NCI-H524 (cell line): ENCODE data around the gene GTF2IRD1.

Source experiments
- DNase-seq, 2 experiments: peaks; one replicate each; lab custom pipeline; 2025; lab: John Stamatoyannopoulos, UW

Gene GTF2IRD1

DNA sequence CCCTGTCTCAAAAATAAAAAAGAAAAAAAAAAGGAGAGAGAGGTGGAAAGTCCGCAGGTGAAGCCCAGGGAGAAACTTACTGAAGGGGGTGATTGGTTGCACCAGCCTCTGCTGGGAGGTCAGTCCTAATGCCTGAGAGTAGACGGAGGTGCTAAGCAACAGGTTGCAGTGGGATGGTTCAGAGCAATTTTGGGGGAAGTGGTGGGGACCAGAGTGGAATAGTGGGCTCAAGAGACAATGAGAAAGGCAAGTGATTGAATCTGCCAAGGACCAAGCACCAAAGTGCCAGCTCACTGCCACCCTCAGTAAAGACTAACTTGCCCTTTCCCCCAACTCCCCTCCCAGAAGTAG, 113.6 kb downstream of the GTF2IRD1 start:
- DNase-seq = no peak

DNA sequence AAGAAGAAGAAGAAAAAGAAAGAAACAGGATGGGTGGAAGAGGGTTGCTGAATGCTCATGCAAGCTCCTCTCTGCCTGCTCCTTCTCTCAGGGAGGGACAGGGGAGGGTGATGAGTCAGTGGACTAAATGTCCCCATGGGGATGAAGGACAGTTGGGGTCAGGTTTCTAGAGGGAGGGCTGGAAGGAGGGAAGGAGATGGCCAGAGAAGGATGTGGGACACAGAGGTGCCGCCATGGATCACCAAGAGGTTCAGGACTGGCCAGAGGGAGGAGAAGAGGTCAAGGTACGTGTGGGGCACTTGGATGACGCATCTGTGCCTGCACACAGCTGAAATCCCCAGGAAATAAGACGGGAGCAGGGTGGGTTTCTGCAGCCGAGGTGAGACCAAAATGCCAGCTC, 115.0 kb downstream of the GTF2IRD1 start:
- no peak for DNase-seq

DNA sequence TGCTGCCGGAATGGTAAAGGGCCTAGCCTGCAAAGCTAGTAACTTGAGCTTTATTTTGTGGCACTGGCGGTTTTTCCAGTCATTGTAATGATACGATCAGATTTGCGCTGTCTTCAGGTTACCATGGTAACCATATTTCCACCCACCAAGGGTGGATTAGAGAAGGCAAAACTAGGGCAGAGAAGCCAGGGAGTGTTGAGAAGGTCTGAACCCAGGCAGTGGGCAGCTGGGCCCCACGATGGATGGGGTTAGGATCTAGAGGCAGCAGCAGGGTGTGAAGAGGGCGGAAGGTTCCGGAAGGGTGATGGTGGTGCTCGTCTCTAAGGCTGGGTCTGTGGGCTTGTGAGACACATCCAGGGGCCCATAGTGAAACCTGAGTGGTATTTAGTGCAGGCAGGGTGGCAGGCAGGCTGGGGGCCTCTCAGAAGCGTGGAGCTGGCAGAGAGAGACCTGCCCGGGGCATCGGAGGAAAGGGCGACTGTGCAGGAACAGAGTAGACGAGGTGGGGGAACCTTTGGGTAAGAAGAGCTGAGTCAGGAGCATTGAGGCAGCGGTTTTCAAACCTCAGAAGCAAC, 115.9 kb downstream of the GTF2IRD1 start:
- no peak for DNase-seq

DNA sequence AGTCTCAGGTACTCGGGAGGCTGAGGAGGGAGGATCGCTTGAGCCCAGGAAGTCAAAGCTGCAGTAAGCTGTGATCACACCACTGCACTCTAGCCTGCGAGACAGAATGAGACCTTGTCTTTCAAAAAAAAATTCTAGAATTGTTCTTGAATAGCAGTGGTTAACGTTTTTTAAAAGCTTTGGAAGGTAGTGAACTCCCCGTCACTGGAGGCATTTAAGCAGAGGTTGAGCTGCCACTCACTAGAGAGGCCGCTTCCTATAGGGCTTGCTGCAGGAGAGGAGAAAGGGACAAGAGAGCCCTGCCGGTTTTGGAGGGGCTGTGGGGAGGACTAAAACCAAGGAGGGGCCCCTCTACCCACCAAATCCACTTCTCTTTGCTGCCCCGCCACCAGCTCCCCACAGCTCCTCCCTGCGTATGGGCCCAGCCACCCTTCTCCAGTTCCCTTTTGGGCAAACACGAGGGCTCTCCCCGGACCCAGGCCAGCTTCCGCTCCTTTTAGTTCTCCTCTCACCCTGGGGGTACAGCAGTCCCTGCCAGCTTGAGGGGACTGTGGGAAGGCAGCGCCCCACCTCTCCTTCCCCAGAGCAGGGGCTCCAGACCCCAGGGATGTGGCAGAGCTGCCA, 116.9 kb downstream of the GTF2IRD1 start:
- DNase-seq = no peak

DNA sequence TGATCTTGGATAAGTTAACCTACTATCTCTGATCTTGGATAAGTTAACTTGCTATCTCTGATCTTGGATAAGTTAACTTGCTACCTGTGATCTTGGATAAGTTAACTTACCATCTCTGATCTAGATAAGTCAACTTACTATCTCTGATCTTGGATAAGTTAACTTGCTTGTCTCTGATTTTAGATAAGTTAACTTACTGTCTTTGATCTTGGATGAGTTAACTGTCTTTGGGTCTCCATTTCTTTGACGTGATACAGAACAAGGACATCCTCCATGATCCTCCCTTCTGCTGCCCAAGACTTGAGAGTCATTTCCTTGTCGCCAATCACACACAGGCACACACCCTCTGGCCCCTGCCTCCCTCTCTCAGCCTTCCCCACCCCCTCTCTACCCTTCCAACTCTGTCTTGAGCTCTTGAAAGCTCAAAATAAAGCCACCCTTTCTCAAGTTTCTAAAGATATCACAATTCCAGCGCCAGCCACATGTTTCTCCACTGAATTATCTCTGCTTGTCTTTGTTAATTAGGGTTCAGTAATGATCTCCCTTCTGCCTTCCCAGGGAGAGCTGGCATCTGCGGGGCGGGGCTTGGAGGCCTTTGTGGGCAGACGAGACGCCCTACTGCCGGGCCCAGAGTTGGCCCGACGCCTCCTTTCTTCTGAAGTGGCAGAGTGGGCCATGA, 118.7 kb downstream of the GTF2IRD1 start:
- peak; percentile 68 to 69 for DNase-seq

GRCh38 chr7:74573512-74573911, 119.8 kb downstream of the GTF2IRD1 start:
- DNase-seq = no peak

DNA sequence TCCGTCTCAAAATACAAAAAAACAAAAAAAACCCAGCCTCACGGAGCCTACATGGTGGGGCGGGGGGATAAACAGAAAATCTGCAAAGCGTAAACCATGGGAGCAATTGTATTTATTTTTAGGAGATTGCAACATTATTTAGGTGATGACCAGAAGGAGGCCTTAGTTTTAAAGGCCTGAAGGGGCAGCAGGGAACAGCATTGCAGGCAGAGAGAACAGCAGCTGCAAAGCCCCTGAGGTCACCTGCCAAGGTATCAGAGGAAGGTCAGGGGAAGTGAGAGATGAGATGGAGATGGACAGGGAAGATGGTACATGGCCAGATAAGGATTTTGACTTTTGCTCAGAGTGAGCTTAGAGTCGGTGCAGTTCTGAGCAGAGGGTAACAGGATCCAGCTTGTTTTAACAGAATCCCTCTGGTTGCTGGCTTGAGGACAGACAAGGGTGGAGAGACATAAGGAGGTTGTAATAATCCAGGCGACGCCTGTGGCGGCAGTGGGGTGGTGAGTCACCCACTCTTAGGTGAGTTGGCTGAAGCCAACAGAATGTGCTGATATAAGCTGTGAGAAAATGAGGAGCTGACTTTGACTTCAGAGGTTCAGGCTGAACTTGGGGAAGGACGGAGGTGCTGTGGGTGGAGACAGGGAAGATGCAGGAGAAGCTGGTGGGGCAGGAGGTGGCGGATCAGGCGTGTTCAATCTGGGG, 121.5 kb downstream of the GTF2IRD1 start:
- peak in 1 of 2 experiments; percentile 8 for DNase-seq

- DNase-seq = no peak
Observed at GRCh38 chr7:74575811-74576210, 122.1 kb downstream of the GTF2IRD1 start.

DNA sequence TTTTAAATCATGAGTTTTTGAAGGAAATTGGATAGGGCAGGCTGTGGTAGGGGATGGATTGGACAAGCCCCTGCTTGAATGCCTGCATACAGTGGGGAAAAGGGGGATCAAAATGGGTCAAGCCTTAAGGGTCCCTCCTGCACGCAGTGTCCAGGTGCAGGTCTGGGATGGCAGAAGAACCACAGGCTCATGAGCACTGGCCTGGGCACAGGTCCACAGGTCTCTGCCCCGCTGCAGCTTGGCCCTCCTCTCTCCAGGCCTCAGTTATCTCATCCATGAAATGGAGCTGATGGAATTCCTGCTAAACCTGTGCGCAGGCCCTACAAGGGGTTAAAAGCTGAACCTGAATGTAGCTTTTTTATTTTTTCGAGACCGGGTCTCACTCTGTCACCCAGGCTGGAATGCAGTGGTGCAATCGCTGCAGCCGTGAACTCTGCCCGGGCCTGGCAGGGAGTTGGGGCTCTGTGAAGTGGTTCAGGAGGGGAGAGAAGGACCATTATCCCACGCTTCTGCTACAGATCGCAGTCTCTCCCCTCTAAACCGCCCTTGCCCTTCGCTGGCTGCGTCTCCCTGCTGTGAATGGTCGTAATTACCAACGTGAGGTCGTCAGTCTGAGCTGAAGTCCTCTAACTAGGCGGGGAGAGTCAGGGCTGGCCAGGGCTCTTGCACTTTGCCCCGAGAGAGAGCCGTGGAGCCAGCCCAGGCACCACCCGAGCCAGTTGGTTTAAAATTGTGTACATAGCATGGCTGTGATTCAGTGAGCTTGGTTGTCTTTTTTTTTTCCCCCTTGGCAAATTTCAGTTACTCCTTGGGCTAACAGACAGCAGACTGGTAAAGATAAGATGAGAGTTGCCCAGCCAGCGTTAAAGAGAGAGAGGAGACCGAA, 126.3 kb downstream of the GTF2IRD1 start:
- DNase-seq = no peak

DNA sequence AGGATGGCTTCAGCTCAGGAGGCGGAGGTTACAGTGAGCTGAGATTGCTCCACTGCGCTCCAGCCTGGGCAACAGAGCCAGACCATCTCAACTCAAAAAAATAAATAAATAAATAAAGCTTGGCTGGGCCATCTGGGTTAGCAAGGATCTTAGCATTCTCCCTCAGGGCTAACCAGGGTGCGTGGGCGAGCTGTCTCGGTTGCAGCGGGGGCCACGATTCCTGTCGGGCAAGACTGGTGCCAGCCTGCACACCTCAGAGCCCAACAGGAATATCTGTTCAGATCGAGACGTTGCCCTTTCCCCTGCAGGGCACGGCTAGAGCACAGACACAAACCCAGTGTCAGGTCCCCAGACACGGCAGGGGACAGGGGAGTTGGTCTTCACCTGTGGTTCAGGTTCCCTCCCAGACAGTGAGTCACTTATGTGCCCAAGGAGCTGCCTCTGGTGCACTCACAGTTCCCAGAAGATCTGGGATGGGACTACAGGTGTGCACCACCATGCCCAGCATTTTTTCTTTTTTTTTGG, 128.3 kb downstream of the GTF2IRD1 start:
- DNase-seq = no peak

- no peak for DNase-seq
Observed at GRCh38 chr7:74582447-74583039, 128.8 kb downstream of the GTF2IRD1 start.

DNA sequence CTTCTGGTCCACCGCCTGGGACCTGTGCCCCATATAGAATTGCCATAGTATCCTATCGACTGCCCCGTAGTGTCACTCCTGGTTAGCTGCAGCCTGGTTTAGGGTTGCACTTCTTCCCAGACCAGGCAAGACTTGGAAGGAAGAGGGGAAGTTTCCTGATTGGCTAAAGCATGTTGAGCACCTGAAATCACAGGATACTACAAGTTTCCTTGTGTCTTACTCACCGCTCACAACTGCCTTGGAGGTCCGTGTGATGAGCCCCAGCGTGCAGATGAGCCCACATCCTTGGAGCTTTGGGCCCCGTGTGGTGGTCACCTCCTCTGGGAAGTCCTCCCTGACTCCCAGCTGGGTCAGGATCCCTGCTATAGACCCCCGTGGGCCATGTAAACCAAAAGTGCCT, 129.9 kb downstream of the GTF2IRD1 start:
- no peak for DNase-seq

DNA sequence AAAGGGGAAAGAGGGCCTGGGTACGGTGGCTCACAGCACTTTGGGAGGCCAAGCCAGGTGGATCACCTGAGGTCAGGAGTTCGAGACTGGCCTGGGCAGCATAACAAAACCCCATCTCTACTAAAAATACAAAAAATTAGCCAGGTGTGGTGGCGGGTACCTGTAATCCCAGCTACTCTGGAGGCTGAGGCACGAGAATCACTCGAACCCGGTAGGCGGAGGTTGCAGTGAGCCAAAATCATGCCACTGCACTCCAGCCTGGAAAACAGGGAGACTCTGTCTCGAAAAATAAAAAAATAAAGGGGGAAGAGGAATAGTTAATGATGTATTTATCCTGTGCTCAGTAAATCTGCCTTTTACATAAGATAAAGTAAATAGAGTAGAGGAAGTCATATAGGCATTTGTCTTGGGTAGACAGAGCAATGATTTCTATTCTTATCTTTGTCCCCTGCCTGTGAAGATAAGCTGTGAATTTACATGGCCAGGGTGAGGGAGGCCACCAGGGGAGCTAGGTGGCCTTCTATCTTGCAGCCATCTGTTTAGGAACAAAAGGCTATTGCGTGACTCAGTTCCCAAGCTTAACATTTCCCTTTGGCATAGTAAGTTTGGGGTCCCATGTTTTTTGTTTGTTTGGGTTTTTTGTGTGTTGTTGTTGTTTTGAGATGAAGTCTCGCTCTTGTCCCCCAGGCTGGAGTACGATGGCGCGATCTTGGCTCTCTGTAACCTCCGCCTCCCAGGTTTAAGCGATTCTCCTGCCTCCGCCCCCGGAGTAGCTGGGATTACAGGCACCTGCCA, 130.7 kb downstream of the GTF2IRD1 start:
- no peak for DNase-seq

DNA sequence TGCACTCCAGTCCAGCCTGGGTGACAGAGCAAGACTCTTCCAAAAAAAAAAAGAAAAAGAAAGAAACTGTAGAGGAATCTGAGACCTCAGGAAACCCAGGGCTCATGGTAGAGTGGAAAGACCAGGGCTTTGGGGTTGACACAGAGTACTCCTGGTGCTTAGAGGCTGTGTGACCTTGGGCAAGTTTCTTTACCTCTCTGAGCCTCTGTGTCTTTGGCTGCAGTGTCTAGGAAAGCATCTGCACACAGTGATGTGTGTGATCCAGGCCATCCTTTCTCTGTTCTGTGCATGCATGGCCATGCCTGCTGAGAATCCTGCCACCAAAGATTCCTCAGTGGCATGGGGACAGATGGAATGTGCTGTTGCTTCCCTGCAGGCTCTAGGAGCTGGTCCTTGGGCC, 132.1 kb downstream of the GTF2IRD1 start:
- DNase-seq = no peak

DNA sequence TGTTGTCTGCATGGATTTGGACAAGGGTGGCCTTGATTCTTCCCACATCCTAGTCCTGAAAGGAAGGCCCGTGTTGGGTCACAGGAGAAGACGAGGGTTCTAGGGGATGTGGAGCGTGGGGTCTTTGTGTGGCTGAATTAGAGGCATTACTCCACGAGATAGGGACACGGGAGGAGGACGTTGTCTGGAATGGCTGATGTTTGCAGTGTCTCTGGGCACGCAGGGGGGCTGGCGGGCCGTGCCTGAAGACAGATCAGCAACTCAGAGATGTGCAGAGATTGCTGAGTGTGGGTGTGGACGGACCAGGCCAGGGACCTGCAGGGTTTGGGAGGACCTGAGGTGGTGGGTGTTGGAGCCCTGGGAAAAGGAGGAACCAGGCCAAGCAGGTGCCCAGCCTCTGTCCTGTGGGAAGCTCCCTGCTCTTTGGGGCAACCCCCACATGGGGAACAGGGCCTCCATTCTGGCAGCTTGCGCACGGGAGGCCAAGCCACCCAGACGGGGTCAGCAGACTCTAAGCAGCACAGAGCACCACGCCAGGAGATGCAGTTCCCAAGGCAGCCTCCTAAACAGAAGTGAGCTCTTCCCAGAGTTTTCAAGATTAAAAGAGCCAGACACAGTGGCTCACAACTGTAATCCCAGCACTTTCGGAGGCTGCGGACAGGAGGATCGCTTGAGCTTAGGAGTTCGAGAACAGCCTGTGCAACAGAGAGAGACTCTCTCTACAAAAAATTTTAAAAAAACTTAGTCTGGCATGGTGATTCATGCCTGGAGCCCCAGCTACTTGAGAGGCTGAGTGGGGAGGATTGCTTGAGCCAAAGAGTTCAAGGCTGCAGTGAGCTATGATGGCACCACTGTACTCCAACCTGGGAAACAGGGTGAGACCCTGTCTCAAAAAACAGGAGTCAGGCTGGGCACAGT, 132.8 kb downstream of the GTF2IRD1 start:
- DNase-seq = no peak

DNA sequence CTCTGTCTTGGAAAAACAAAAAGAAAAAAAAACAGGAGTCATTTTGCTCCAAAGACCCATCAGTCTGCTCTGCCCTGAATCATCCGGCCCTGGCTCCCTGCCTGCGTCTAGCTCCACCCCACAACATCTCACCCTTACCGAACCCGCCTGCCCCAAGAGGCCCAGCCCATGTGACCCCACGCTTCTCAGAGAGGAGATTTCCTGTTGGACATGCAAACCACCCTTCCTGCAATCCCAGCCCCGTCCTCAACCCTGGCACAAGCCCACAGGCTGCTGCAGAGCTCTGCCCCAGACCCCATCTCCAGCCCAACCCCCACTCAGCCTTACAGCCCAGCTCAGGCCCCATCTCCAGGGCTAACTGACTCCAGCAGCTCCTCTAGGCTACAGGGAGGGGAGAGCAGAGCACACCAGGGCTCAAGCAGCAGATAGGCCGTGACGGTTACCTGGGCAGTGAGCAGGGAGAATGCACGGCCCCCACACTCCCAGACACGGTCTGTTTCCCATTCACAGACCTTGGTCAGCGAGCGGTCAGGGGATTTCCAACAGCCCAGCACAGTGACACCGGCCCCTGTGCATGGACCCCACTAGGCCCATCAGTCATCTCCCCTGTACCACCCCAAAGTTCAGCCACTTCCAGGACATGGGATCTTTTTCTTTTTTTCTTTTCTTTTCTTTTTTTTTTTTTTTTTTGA, 133.9 kb downstream of the GTF2IRD1 start:
- DNase-seq = no peak

DNA sequence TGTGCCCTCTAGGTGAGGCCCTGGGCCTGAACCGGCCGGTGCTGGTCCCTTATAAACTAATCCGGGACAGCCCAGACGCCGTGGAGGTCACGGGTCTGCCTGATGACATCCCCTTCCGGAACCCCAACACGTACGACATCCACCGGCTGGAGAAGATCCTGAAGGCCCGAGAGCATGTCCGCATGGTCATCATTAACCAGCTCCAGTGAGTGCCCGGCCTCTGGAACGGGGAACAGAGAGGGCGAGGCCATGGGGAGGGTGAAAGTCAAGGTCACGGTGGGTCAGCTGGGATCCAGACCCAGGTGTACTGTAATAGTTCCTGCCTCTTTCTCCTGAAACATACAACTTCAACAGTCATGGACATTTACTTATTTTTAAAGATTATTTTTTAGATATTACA, 137.1 kb downstream of the GTF2IRD1 start:
- DNase-seq = no peak

GRCh38 chr7:74598558-74598957, 144.9 kb downstream of the GTF2IRD1 start:
- DNase-seq = no peak

DNA sequence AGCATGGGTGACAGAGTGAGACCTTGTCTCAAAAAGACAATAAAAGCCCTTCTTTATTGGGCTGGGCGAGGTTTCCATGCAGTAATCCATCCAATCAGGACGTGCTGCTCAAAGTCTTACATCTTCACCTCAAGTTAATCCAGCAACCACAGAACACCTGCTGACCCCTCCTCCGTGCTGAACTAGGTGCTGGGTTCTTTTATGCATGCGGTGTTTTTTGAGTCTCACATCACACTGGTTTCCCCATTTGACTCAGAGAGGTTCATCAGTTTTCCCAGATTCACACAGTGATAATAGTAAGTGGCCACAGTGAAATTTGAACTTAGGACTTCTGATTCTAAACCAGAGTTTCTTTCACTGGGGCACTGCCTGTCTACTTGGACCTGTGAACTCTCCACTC, 145.5 kb downstream of the GTF2IRD1 start:
- no peak for DNase-seq
